OCI-LY3 (cell line): ENCODE results near the gene DRC3.

Experiments
- CTCF ChIP-seq: fragments of 200-600, 300-600 bp; sonication (generic); IDR thresholded peaks from 2 replicates; pipeline ENCODE4 v1.5.1; 2014; ENCODE audit warnings: antibody characterized with exemption, low read length, low read depth
- EZH2phosphoT487 ChIP-seq: fragments of 200-600 bp; shearing (Covaris generic); IDR thresholded peaks from 2 replicates; pipeline ENCODE4 v1.6.1; 2018; ENCODE audit warnings: antibody characterized with exemption, mixed run types, low read depth

DNA sequence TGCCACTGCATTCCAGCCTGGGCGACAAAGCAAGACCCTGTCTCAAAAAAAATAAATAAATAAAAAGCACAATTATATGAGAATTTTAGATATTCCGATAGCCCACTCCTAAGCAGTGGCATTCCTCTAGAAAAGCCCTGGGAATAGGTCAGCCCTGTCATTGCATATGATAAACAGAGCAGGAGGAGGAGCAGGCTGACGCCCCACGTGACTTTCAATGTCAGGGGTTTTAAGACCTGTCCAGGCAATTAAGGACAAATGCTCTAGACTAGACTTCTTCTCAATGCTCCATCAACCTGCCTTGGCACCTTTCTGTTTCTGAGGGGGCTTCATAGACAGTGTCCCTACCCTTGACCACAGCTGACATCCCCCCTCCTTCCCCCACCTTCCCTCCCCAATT is 8.0 kb upstream of the DRC3 start:
- TF ChIP-seq CTCF: no peak
- TF ChIP-seq EZH2phosphoT487: no peak
